Gastroesophageal sphincter (tissue), 4 donors: ENCODE data around the gene TNS1. TPM values are rescaled to one million over a fixed set of nuclear protein-coding genes. Genes with fewer than 3 reads are reported as not detected.

Experiments used
- ATAC-seq: fragments of 150-250 bp; one replicate; pipeline ENCODE4 v1.9.1; 2016; ENCODE audit warnings: mild to moderate bottlenecking, moderate library complexity
- H3K27ac ChIP-seq, 4 donors: fragments of 200-600 bp; sonication (generic) in 3 of 4; 1 replicate in 3 of 4; 2 replicates in 1 of 4; pipeline ENCODE4 v1.5.1; 2016 to 2019
- H3K27me3 ChIP-seq: fragments of 200-600 bp; sonication (generic); one replicate; pipeline ENCODE4 v1.5.1; 2019
- H3K36me3 ChIP-seq, 2 donors: fragments of 200-600 bp; sonication (generic); one replicate each; pipeline ENCODE4 v1.5.1; 2019; ENCODE audit warnings: control low read depth in 1 of 2
- H3K4me1 ChIP-seq, 3 donors: fragments of 200-600 bp; sonication (generic); 1 replicate in 2 of 3; 2 replicates in 1 of 3; pipeline ENCODE4 v1.5.1; 2016 to 2019; ENCODE audit warnings: control low read depth in 2 of 3
- H3K4me3 ChIP-seq, 2 donors: fragments of 200-600 bp; sonication (generic); one replicate each; pipeline ENCODE4 v1.5.1; 2019; ENCODE audit warnings: mild to moderate bottlenecking in 1 of 2, moderate library complexity in 1 of 2
- H3K9me3 ChIP-seq, 3 donors: fragments of 200-600 bp; sonication (generic); one replicate each; pipeline ENCODE4 v1.5.1; 2017 to 2019; ENCODE audit warnings: control low read depth in 2 of 3
- EP300 ChIP-seq: sonication (generic); formaldehyde crosslinking; IDR thresholded peaks from one replicate; pipeline ENCODE4 v1.6.1; 2017; ENCODE audit warnings: antibody characterized with exemption, mild to moderate bottlenecking
- POLR2A ChIP-seq, 2 donors: fragments of 450-650 bp; IDR thresholded peaks; one replicate each; pipeline ENCODE4 v1.6.1; 2017; ENCODE audit warnings: antibody characterized with exemption in 2 of 2, mild to moderate bottlenecking in 2 of 2, moderate library complexity in 1 of 2
- POLR2AphosphoS5 ChIP-seq: sonication (generic); formaldehyde crosslinking; IDR thresholded peaks from one replicate; pipeline ENCODE4 v1.6.1; 2017; ENCODE audit warnings: antibody characterized with exemption
- WGBS, 2 donors: methylation state at CpG; one replicate each; pipeline ENCODE4 v1.1.5; 2018; ENCODE audit warnings: low coverage in 1 of 2; 5-methylcytosine and 5-hydroxymethylcytosine counted together
- total RNA-seq, 4 donors: library from RNA; depleted of rRNA; stranded (reverse); fragments of >200 nt; gene quantifications; one replicate each; pipeline ENCODE4 v1.1.0, GENCODE V29; 2016
- TF ChIP-seq, protein P1 (sequence below), 4 experiments: fragments of 200-600 bp in 2 of 4; fragments of 450-650 bp in 2 of 4; sonication (generic) in 1 of 4; IDR thresholded peaks; one replicate each; pipeline ENCODE4 v1.5.1; 2017 to 2019; ENCODE audit warnings: antibody characterized with exemption in 4 of 4, mild to moderate bottlenecking in 2 of 4, moderate library complexity in 2 of 4

The TNS1 gene
- total RNA-seq, 4 donors from 2014 or later, result 825 to 2,193 (median 1,462) TPM

- Histone ChIP-seq H3K4me3 (no peak overlapping the region), H3K9me3 (no peaks in the 10 kb centered on the region), H3K27ac (no peak overlapping the region), H3K4me1 (peaks cover 0 to 53% (median 30%) of the 10 kb centered on the region in 3 donors), H3K27me3 (peaks cover 34% of the 10 kb centered on the region), H3K36me3 (no peaks in the 10 kb centered on the region)
- ATAC-seq, result no peak
- 100% methylated on average over 1 of the region's 2 CpGs; no CpG with 5 or more reads in 1 of the 2 donors for WGBS, 2 donors
- TF ChIP-seq POLR2AphosphoS5, result no peak
- no peak for TF ChIP-seq POLR2A (IDR thresholded peaks at IDR 0.05)
Measured at GRCh38 chr2:218013289-218013688, 10.5 kb upstream of the TNS1 start.

DNA sequence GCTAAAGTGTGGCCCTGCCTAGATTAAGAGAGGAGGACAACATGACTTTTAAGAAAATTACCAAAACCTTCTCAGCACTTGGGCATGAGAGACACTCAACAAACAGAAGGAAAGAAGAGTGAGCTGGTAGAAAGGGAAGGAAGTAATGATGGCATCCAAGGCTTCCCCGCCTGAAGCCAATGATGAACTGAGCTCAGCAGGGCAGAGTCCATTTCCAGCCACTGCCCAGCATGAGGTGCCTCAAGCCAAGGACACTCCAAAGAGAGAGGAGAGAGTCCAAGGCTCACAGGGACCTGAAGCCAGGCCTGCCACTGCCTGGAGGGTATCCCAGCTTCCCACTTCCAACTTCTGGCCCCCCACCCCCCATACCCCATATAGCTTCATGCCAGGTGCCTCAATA is 9.5 kb upstream of the TNS1 start:
- Histone ChIP-seq H3K4me1 (peaks cover 0 to 43% (median 20%) of the 10 kb centered on the region in 3 donors), H3K36me3 (no peaks in the 10 kb centered on the region), H3K27ac (no peak overlapping the region), H3K4me3 (no peak overlapping the region), H3K27me3 (peaks cover 44% of the 10 kb centered on the region), H3K9me3 (no peaks in the 10 kb centered on the region)
- TF ChIP-seq POLR2AphosphoS5 (no peak), EP300 (no peak), POLR2A (IDR thresholded peaks at IDR 0.05) (no peak)
- TF ChIP-seq, protein P1, sequence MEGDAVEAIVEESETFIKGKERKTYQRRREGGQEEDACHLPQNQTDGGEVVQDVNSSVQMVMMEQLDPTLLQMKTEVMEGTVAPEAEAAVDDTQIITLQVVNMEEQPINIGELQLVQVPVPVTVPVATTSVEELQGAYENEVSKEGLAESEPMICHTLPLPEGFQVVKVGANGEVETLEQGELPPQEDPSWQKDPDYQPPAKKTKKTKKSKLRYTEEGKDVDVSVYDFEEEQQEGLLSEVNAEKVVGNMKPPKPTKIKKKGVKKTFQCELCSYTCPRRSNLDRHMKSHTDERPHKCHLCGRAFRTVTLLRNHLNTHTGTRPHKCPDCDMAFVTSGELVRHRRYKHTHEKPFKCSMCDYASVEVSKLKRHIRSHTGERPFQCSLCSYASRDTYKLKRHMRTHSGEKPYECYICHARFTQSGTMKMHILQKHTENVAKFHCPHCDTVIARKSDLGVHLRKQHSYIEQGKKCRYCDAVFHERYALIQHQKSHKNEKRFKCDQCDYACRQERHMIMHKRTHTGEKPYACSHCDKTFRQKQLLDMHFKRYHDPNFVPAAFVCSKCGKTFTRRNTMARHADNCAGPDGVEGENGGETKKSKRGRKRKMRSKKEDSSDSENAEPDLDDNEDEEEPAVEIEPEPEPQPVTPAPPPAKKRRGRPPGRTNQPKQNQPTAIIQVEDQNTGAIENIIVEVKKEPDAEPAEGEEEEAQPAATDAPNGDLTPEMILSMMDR (IDR thresholded peaks at IDR 0.05), result no peak
- no peak for ATAC-seq
- 71% methylated on average over 1 of the region's 1 CpG; no CpG with 5 or more reads in 1 of the 2 donors for WGBS, 2 donors

DNA sequence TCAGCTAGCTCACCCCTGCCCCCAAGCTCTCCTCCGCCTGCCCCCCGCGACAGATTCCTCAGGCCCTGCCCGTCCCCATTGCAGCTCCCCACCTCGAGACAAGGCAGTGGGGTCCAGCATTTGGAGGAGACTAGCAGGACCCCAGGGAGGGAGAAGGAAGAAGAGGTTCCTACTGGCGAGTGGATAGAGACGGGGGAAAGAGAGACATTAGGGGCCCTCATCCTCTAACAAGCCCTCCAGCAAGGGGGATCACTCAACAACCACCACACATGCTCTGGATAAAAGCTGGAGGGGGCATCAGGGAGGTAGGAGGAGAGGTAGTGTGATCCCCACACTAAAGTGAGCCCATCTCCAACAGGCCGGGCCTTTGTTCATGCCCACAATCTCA is 8.9 kb upstream of the TNS1 start:
- WGBS, 2 donors, result 100% methylated on average over 1 of the region's 8 CpGs; no CpG with 5 or more reads in 1 of the 2 donors
- TF ChIP-seq EP300 (no peak), POLR2A (IDR thresholded peaks at IDR 0.05) (no peak), POLR2AphosphoS5 (no peak)
- TF ChIP-seq, protein P1 (IDR thresholded peaks at IDR 0.05), result no peak
- H3K9me3 ChIP-seq, result no peaks in the 10 kb centered on the region

GRCh38 chr2:218010984-218011652 is 8.3 kb upstream of the TNS1 start:
- no peaks in the 10 kb centered on the region for H3K36me3 ChIP-seq
- H3K9me3 ChIP-seq, result no peaks in the 10 kb centered on the region
- H3K27me3 ChIP-seq, result peaks cover 47% of the 10 kb centered on the region
- 63 to 80% methylated on average over 2 to 7 of the region's 12 CpGs for WGBS, 2 donors
- TF ChIP-seq, protein P1 (IDR thresholded peaks at IDR 0.05), result no peak
- TF ChIP-seq EP300 (no peak), POLR2AphosphoS5 (no peak), POLR2A (IDR thresholded peaks at IDR 0.05) (no peak)
- ATAC-seq, result no peak
- peaks cover 0 to 31% (median 17%) of the 10 kb centered on the region in 3 donors for H3K4me1 ChIP-seq
- H3K4me3 ChIP-seq, result no peak overlapping the region
- no peak overlapping the region for H3K27ac ChIP-seq

More for the DNA sequence above, 8.9 kb upstream of the TNS1 start:
- Histone ChIP-seq H3K27me3 (peaks cover 47% of the 10 kb centered on the region), H3K4me3 (no peak overlapping the region), H3K27ac (no peak overlapping the region), H3K4me1 (peaks cover 0 to 36% (median 17%) of the 10 kb centered on the region in 3 donors), H3K36me3 (no peaks in the 10 kb centered on the region)
- no peak for ATAC-seq

- Histone ChIP-seq H3K4me1 (peaks cover 0 to 25% (median 17%) of the 10 kb centered on the region in 3 donors), H3K27me3 (peaks cover 47% of the 10 kb centered on the region), H3K36me3 (no peaks in the 10 kb centered on the region), H3K4me3 (peak overlapping the region; percentile 26 to 61), H3K27ac (peak overlapping the region in 2 of 4 donors; percentile 17 to 28), H3K9me3 (no peaks in the 10 kb centered on the region)
- peak; percentile 85 for ATAC-seq
- 3 to 5% methylated on average over 4 to 6 of the region's 72 CpGs for WGBS, 2 donors
- TF ChIP-seq, protein P1 (IDR thresholded peaks at IDR 0.05), result peak in 3 of 4 experiments; percentile 55 to 82 (median 61)
- TF ChIP-seq POLR2AphosphoS5, result no peak
Measured at GRCh38 chr2:218010140-218010983, 7.6 kb upstream of the TNS1 start.
